ENCODE results near the gene ALOX5. TPM values are rescaled to one million over a fixed set of nuclear protein-coding genes. Genes with fewer than 3 reads are reported as not detected.

Gene ALOX5
- total RNA-seq, 6 experiments from 2014 or later, result not detected

DNA sequence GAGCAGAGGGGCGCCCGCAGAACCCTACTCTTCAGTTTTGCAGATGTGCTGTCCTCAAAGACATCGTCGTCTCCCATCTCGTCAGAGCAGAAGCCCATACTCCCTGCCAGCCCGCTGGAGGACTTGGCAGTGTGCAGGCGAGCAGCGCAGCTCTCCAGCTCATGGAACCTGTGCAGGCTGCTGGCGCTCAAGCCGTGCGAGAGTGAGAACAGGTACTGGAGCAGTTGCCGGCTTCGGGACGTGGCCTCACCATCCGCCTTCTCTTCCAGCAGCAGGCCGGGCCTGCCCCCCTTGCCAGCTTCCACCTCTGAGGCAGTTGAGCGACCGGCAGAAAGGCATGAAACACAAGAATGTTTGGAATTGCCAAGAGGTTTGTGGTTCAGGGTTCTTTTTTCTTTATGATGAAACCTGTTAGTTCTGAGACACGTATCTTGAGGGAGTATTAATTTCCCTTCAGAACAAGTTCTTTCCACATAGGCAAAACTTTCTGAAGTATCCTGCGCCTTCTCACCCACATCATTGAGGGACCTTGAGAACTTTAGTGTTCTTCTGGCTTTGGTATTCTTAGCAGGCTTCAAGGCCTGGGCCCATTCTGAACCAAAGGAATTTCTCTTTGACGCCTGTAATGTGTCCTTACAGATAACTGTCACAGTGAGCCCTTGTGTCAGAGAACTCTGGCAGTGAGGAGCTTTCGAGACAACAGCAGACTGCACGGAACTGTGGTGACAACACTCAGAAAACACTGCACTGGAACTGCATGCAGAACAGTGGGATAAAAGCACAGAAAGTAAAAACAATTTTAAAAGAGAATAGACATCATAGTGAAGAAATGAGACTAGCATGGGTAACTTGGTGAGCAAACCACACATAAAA is 89.5 kb downstream of the ALOX5 start:
- Mint-ChIP-seq H3K9me3 (no peaks in the 10 kb centered on the region), H3K4me3 (no peak overlapping the region), H3K27ac (no peak overlapping the region), H3K27me3 (ENCODE audit: insufficient read depth) (peaks cover 2% of the 10 kb centered on the region), H3K36me3 (ENCODE audit: low read depth) (no peaks in the 10 kb centered on the region), H3K4me1 (ENCODE audit: low read depth) (no peaks in the 10 kb centered on the region)
- no peak for DNase-seq
- TF ChIP-seq, protein P1, sequence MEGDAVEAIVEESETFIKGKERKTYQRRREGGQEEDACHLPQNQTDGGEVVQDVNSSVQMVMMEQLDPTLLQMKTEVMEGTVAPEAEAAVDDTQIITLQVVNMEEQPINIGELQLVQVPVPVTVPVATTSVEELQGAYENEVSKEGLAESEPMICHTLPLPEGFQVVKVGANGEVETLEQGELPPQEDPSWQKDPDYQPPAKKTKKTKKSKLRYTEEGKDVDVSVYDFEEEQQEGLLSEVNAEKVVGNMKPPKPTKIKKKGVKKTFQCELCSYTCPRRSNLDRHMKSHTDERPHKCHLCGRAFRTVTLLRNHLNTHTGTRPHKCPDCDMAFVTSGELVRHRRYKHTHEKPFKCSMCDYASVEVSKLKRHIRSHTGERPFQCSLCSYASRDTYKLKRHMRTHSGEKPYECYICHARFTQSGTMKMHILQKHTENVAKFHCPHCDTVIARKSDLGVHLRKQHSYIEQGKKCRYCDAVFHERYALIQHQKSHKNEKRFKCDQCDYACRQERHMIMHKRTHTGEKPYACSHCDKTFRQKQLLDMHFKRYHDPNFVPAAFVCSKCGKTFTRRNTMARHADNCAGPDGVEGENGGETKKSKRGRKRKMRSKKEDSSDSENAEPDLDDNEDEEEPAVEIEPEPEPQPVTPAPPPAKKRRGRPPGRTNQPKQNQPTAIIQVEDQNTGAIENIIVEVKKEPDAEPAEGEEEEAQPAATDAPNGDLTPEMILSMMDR (IDR thresholded peaks at IDR 0.05), result no peak

DNA sequence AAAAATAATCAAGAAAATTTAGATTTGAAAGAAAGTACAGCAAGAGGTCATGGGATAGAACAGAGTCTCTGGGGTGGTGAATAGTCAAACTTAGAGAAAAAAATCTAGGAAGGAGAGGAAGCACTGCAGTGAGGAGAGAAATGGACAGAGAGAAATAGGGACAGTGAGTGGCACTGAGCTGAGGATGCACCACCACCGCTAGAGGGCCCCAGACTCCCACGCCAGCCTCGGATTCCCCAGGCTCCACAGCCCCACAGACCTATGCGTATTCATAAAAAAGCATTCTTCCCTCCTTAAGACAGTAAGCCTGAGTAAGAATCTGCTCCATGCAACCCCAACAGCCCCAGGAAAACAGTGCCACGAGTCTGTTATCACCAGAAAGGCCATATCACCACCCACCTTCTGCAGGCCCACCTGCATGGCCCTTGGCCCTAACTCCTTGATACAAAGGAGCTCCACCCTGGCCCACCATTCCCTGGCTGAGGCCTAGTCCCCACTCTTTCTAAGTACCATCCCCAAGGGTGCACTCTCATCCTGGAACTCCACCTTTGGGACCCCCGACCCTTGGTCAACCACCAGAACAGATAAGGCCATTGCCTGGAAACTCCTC is 91.0 kb downstream of the ALOX5 start:
- peak; percentile 58 for DNase-seq
- Mint-ChIP-seq H3K4me1 (ENCODE audit: low read depth) (peaks cover 1% of the 10 kb centered on the region; the same call in 1 of the 2 replicates), H3K36me3 (ENCODE audit: low read depth) (no peaks in the 10 kb centered on the region), H3K27me3 (ENCODE audit: insufficient read depth) (peaks cover 2% of the 10 kb centered on the region), H3K9me3 (no peaks in the 10 kb centered on the region), H3K27ac (no peak overlapping the region), H3K4me3 (no peak overlapping the region)
- TF ChIP-seq, protein P1 (IDR thresholded peaks at IDR 0.05), result peak; percentile 96

DNA sequence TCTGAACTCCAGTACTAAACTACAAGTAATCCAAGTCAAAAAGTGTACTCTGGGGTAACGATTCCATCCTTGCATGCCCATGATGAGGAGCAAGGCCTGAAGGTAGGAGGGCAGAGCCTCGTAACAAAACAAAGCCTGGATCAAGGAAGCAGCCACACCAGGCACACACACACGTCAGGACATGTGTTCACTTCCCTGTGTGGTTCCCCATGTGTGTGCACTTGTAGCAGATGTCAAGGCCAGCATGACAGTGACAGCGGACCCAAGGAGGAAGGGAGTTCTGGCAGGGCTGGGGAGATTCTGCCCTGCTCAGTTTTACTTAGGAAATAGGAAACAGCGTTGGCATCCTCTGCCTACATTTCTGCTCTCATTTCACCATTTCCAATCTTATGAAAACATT is 92.8 kb downstream of the ALOX5 start:
- peaks cover 13% of the 10 kb centered on the region for H3K4me1 Mint-ChIP-seq (ENCODE audit: low read depth)
- no peaks in the 10 kb centered on the region for H3K36me3 Mint-ChIP-seq (ENCODE audit: low read depth)
- H3K27me3 Mint-ChIP-seq (ENCODE audit: insufficient read depth), result peaks cover 2% of the 10 kb centered on the region
- DNase-seq, result no peak
- no peak overlapping the region for H3K27ac Mint-ChIP-seq
- H3K9me3 Mint-ChIP-seq, result no peaks in the 10 kb centered on the region
- TF ChIP-seq, protein P1 (IDR thresholded peaks at IDR 0.05), result no peak
- no peak overlapping the region for H3K4me3 Mint-ChIP-seq

DNA sequence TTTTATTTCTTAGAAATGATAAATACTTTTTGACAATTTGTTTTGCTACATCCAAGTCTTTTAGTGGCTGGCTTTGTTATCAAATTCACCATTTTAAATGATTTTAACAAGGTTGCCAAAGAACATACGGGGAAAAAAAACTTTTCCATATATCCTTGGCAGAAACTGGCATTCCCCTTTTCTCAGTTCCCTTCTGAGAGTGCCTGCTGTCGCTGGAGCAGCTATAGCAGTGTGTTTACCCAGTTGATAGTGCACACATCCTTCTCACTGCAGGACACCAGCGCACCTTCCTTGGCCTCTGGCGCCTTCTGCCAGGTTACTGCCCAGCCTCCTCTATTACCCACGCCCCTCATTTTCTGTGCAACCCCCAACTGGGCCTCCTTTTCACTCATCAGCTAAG is 94.1 kb downstream of the ALOX5 start:
- Mint-ChIP-seq H3K36me3 (ENCODE audit: low read depth) (no peaks in the 10 kb centered on the region), H3K4me3 (no peak overlapping the region), H3K9me3 (no peaks in the 10 kb centered on the region), H3K27me3 (ENCODE audit: insufficient read depth) (no peaks in the 10 kb centered on the region; the same call in 1 of the 2 replicates), H3K27ac (no peak overlapping the region), H3K4me1 (ENCODE audit: low read depth) (peaks cover 13% of the 10 kb centered on the region)
- DNase-seq, result no peak
- TF ChIP-seq, protein P1 (IDR thresholded peaks at IDR 0.05), result no peak

DNA sequence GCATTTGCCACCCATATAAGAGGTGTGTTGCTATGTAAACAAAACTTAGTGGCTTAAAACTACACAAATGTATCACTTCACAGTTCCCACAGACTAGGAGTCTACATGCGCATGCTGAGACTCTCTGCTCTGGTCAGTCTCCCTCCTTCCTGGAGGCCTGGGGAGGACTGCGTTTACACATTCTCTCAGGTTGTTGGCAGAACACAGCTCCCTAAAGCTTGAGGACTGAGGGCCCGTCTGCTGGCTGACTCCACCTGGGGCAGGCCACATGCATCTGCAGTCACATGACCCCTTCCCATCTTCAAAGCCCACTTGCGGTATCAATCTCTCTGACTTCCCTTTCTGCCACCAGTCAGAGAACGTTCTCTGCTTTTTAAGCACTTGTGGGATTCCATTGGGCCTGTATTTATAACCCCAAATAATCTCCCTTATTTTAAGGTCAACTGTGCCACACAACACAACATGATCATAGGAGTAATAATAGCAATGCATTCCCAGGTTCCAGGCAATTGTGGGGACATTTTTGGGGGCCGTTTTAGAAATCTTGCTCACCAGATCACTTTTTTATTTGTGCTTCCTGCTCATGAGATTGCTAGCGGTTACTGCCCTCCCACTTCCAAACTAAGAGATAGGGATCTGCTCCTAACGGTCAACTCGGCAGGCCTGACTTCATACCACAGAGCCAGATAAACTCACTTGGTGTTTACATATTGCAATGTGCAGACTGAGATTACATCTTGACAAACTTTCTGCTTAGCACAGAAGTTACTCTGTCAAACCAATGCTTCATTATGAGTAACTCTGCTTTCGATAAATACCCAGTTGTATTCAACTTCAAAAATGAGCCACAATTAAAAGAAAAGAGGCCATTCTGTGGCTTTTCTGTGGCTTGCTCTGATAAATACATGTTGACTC is 96.3 kb downstream of the ALOX5 start:
- H3K9me3 Mint-ChIP-seq, result no peaks in the 10 kb centered on the region
- no peak overlapping the region for H3K4me3 Mint-ChIP-seq
- TF ChIP-seq, protein P1 (IDR thresholded peaks at IDR 0.05), result no peak
- peak; percentile 46 for DNase-seq
- peaks cover 13% of the 10 kb centered on the region for H3K4me1 Mint-ChIP-seq (ENCODE audit: low read depth)
- H3K27ac Mint-ChIP-seq, result peak overlapping the region; percentile 6; the same call in 1 of the 2 replicates
- H3K27me3 Mint-ChIP-seq (ENCODE audit: insufficient read depth), result no peaks in the 10 kb centered on the region; the same call in 1 of the 2 replicates
- H3K36me3 Mint-ChIP-seq (ENCODE audit: low read depth), result no peaks in the 10 kb centered on the region
